HG02970 (cell line): ENCODE results near the gene ANKRA2.

Experiments used
- ATAC-seq: cut with Tn5 transposase; IDR thresholded peaks from one replicate; pipeline ENCODE4 v1.9.1; 2021; ENCODE audit warnings: mild to moderate bottlenecking, moderate library complexity, moderate number of reproducible peaks; ENCODE audit not compliant: unreplicated experiment, low FRiP score

ANKRA2 gene

DNA sequence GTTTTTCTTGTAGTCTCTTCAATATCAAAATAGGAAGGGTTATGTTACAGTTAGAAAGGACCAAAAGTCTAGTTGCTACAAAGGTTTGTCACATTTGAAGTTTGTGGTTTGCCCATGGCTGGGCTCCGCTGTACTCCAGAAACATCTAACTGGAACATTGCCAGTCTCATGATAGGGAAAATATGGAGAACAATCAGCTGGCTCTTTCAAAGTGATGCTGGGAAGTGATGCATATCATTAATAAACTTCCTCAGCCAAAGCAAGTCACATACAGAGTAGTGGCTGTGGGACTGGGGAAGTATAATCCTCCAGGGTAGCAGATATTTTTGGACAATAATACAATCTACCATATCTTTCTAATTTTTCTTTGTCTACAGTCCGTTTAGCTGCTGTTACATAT is 58.4 kb downstream of the ANKRA2 start:
- ATAC-seq = no peak

DNA sequence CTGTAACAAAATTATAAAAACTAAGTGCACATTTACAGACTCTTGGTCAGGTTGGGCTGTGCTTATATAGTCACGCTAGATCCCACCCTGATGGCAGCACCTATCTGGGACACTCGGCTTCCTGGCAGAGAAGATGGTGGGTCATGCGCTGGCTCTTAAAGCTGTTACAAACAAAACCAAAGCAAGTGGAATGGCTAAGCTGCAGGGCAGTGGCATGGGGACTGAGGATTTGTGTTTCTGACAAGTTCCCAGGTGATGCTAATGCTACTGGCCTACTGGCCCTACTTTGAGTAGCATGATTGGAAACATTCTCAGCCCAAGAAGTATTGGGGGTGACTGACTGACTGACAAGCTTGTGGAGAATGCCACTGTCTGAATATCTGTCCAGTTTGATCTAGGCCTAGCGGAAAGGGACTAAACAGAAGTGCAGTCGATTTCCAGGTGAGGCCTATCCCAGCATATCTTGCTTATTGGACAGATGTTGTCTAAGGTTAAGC is 58.9 kb downstream of the ANKRA2 start:
- no peak for ATAC-seq
